HEK293 (cell line): Measurements from ENCODE around the gene MCAT.

Experiments
- GLIS2 ChIP-seq: fragments of 450-650 bp; formaldehyde crosslinking; IDR thresholded peaks from 2 replicates; pipeline ENCODE4 v1.5.1; 2016; ENCODE audit warnings: missing biosample characterization, missing genetic modification characterization
- MEIS1 ChIP-seq: sonication (generic); formaldehyde crosslinking; IDR thresholded peaks from 2 replicates; pipeline ENCODE4 v1.8.1; 2022; ENCODE audit warnings: missing genetic modification reagents, mild to moderate bottlenecking, borderline replicate concordance
- PRDM1 ChIP-seq: fragments of 450-650 bp; formaldehyde crosslinking; IDR thresholded peaks from 2 replicates; pipeline ENCODE4; 2016; ENCODE audit warnings: missing biosample characterization, missing genetic modification characterization
- ZBTB21 ChIP-seq: fragments of 450-650 bp; formaldehyde crosslinking; IDR thresholded peaks from 2 replicates; pipeline ENCODE4 v1.5.1; 2017; ENCODE audit warnings: missing biosample characterization, missing genetic modification characterization
- ZEB2 ChIP-seq: fragments of 450-650 bp; formaldehyde crosslinking; IDR thresholded peaks from 2 replicates; pipeline ENCODE4 v1.5.1; 2016; ENCODE audit warnings: missing biosample characterization, missing genetic modification characterization
- ZFHX2 ChIP-seq: fragments of 450-650 bp; formaldehyde crosslinking; conservative IDR thresholded peaks from 2 replicates; pipeline ENCODE4 v1.5.1; 2016; ENCODE audit warnings: missing biosample characterization, missing genetic modification characterization
- ZFP3 ChIP-seq: fragments of 450-650 bp; formaldehyde crosslinking; IDR thresholded peaks from 2 replicates; pipeline ENCODE4 v1.5.1; 2016; ENCODE audit warnings: low read depth, missing biosample characterization, missing genetic modification characterization
- ZNF174 ChIP-seq: fragments of 450-650 bp; formaldehyde crosslinking; IDR thresholded peaks from 2 replicates; pipeline ENCODE4 v1.5.0; 2017; ENCODE audit warnings: missing biosample characterization, mild to moderate bottlenecking, missing genetic modification characterization
- ZNF239 ChIP-seq: fragments of 450-650 bp; formaldehyde crosslinking; IDR thresholded peaks from 2 replicates; pipeline ENCODE4 v1.5.1; 2016; ENCODE audit warnings: missing biosample characterization, missing genetic modification characterization
- ZNF341 ChIP-seq: fragments of 450-650 bp; formaldehyde crosslinking; IDR thresholded peaks from 2 replicates; pipeline ENCODE4; 2016; ENCODE audit warnings: low read depth, missing biosample characterization, missing genetic modification characterization
- ZNF366 ChIP-seq: fragments of 450-650 bp; formaldehyde crosslinking; conservative IDR thresholded peaks from 2 replicates; pipeline ENCODE4 v1.5.1; 2016; ENCODE audit warnings: missing biosample characterization, missing genetic modification characterization
- ZNF37A ChIP-seq: fragments of 450-650 bp; IDR thresholded peaks from 2 replicates; pipeline ENCODE4 v1.5.1; 2018; ENCODE audit warnings: missing biosample characterization, missing genetic modification characterization
- ZNF423 ChIP-seq: fragments of 450-650 bp; formaldehyde crosslinking; IDR thresholded peaks from 2 replicates; pipeline ENCODE4 v1.5.1; 2016; ENCODE audit warnings: missing biosample characterization, missing genetic modification characterization
- ZNF549 ChIP-seq: fragments of 450-650 bp; IDR thresholded peaks from 2 replicates; pipeline ENCODE4 v1.5.1; 2018; ENCODE audit warnings: missing biosample characterization, missing genetic modification characterization, mild to moderate bottlenecking, inconsistent platforms, moderate library complexity
- ZNF843 ChIP-seq: fragments of 450-650 bp; formaldehyde crosslinking; IDR thresholded peaks from 2 replicates; pipeline ENCODE4 v1.5.1; 2016; ENCODE audit warnings: missing biosample characterization, missing genetic modification characterization
- TF ChIP-seq, protein P1 (sequence below): fragments of 450-650 bp; formaldehyde crosslinking; conservative IDR thresholded peaks from 2 replicates; pipeline ENCODE4 v1.5.1; 2016; ENCODE audit warnings: low read depth, missing biosample characterization, missing genetic modification characterization
- TF ChIP-seq, protein P2 (sequence below): fragments of 450-650 bp; formaldehyde crosslinking; IDR thresholded peaks from 2 replicates; pipeline ENCODE4 v1.5.1; 2016; ENCODE audit warnings: missing biosample characterization, missing genetic modification characterization, low read depth
- TF ChIP-seq, protein P3 (sequence below): fragments of 450-650 bp; formaldehyde crosslinking; IDR thresholded peaks from 2 replicates; pipeline ENCODE4 v1.5.1; 2016; ENCODE audit warnings: missing biosample characterization, missing genetic modification characterization, borderline replicate concordance
- TF ChIP-seq, protein P4 (sequence below): fragments of 450-650 bp; formaldehyde crosslinking; IDR thresholded peaks from 2 replicates; pipeline ENCODE4 v1.5.1; 2017; ENCODE audit warnings: missing biosample characterization, missing genetic modification characterization
- TF ChIP-seq, protein P5 (sequence below): fragments of 450-650 bp; formaldehyde crosslinking; IDR thresholded peaks from 2 replicates; pipeline ENCODE4 v1.5.1; 2017; ENCODE audit warnings: missing biosample characterization, missing genetic modification characterization
- TF ChIP-seq, protein P6 (sequence below): fragments of 450-650 bp; formaldehyde crosslinking; IDR thresholded peaks from 2 replicates; pipeline ENCODE4 v1.5.0; 2017; ENCODE audit warnings: missing biosample characterization, missing genetic modification characterization, borderline replicate concordance

The MCAT gene

DNA sequence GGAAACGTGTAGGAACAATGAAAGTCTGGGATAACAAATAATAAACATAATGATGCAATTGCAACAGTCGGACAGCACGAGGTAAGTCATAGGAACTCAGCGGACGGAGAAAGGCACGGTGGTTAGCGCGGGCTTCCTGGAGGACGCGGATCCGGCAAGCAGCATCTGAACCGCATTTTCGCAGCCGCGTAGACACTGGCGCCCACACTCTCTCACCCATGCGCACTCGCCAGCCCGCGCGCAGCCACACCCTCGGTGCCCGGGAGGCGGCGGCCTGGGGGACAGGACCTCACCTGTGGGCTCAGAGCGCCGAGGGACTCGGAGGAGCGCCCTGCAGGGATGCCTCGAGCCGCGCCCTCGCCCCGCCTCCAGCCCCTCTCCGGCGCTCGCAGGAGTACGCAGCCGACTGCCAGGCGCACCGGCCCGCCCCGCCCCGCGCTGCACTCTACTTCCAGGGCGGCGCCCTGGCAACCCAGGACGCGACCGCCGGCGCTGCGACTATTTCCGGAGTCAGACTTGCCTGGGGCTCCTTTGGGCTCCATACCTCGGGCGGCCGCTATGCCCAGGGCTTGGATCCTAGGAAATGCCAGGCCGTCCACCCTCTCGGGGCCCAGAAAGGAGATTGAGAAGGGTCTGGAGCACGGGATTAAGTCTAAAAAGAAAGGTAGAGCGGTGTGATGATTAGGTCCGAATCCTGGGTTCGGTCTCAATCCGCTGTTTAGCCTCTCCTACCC lies 54.0 kb downstream of the MCAT start, which contains the start of gene TTLL1 (continued):
- TF ChIP-seq, protein P1, sequence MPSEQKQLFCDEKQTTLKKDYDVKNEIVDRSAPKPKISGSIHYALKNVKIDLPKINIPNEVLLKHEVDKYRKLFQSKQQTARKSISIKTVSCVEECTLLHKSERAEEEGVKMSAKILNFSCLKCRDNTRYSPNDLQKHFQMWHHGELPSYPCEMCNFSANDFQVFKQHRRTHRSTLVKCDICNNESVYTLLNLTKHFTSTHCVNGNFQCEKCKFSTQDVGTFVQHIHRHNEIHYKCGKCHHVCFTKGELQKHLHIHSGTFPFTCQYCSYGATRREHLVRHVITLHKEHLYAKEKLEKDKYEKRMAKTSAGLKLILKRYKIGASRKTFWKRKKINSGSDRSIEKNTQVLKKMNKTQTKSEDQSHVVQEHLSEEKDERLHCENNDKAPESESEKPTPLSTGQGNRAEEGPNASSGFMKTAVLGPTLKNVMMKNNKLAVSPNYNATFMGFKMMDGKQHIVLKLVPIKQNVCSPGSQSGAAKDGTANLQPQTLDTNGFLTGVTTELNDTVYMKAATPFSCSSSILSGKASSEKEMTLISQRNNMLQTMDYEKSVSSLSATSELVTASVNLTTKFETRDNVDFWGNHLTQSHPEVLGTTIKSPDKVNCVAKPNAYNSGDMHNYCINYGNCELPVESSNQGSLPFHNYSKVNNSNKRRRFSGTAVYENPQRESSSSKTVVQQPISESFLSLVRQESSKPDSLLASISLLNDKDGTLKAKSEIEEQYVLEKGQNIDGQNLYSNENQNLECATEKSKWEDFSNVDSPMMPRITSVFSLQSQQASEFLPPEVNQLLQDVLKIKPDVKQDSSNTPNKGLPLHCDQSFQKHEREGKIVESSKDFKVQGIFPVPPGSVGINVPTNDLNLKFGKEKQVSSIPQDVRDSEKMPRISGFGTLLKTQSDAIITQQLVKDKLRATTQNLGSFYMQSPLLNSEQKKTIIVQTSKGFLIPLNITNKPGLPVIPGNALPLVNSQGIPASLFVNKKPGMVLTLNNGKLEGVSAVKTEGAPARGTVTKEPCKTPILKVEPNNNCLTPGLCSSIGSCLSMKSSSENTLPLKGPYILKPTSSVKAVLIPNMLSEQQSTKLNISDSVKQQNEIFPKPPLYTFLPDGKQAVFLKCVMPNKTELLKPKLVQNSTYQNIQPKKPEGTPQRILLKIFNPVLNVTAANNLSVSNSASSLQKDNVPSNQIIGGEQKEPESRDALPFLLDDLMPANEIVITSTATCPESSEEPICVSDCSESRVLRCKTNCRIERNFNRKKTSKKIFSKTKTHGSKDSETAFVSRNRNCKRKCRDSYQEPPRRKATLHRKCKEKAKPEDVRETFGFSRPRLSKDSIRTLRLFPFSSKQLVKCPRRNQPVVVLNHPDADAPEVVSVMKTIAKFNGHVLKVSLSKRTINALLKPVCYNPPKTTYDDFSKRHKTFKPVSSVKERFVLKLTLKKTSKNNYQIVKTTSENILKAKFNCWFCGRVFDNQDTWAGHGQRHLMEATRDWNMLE (tag by site-specific recombination) = peak; percentile 97
- TF ChIP-seq, protein P2, sequence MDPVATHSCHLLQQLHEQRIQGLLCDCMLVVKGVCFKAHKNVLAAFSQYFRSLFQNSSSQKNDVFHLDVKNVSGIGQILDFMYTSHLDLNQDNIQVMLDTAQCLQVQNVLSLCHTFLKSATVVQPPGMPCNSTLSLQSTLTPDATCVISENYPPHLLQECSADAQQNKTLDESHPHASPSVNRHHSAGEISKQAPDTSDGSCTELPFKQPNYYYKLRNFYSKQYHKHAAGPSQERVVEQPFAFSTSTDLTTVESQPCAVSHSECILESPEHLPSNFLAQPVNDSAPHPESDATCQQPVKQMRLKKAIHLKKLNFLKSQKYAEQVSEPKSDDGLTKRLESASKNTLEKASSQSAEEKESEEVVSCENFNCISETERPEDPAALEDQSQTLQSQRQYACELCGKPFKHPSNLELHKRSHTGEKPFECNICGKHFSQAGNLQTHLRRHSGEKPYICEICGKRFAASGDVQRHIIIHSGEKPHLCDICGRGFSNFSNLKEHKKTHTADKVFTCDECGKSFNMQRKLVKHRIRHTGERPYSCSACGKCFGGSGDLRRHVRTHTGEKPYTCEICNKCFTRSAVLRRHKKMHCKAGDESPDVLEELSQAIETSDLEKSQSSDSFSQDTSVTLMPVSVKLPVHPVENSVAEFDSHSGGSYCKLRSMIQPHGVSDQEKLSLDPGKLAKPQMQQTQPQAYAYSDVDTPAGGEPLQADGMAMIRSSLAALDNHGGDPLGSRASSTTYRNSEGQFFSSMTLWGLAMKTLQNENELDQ (tag by site-specific recombination) = no peak
- TF ChIP-seq ZEB2 (tag by site-specific recombination) (peak; percentile 75; the same call in 1 of the 2 replicates), ZNF843 (no peak), ZNF37A (tag by site-specific recombination) (no peak), ZBTB21 (tag by site-specific recombination) (no peak), ZFP3 (tag by site-specific recombination) (no peak), PRDM1 (tag by site-specific recombination) (peak; percentile 62; the same call in 1 of the 2 replicates), ZNF366 (tag by site-specific recombination) (no peak), ZNF549 (tag by site-specific recombination) (no peak), GLIS2 (tag by site-specific recombination) (peak; percentile 97), ZFHX2 (peak; percentile 84), ZNF239 (tag by site-specific recombination) (no peak), ZNF174 (tag by site-specific recombination) (no peak), MEIS1 (CRISPR knock-in tag) (no peak), ZNF423 (peak; percentile 62), ZNF341 (tag by site-specific recombination) (no peak)
- TF ChIP-seq, protein P3, sequence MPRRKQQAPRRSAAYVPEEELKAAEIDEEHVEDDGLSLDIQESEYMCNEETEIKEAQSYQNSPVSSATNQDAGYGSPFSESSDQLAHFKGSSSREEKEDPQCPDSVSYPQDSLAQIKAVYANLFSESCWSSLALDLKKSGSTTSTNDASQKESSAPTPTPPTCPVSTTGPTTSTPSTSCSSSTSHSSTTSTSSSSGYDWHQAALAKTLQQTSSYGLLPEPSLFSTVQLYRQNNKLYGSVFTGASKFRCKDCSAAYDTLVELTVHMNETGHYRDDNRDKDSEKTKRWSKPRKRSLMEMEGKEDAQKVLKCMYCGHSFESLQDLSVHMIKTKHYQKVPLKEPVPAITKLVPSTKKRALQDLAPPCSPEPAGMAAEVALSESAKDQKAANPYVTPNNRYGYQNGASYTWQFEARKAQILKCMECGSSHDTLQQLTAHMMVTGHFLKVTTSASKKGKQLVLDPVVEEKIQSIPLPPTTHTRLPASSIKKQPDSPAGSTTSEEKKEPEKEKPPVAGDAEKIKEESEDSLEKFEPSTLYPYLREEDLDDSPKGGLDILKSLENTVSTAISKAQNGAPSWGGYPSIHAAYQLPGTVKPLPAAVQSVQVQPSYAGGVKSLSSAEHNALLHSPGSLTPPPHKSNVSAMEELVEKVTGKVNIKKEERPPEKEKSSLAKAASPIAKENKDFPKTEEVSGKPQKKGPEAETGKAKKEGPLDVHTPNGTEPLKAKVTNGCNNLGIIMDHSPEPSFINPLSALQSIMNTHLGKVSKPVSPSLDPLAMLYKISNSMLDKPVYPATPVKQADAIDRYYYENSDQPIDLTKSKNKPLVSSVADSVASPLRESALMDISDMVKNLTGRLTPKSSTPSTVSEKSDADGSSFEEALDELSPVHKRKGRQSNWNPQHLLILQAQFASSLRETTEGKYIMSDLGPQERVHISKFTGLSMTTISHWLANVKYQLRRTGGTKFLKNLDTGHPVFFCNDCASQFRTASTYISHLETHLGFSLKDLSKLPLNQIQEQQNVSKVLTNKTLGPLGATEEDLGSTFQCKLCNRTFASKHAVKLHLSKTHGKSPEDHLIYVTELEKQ (tag by site-specific recombination) = no peak
- TF ChIP-seq, protein P4, sequence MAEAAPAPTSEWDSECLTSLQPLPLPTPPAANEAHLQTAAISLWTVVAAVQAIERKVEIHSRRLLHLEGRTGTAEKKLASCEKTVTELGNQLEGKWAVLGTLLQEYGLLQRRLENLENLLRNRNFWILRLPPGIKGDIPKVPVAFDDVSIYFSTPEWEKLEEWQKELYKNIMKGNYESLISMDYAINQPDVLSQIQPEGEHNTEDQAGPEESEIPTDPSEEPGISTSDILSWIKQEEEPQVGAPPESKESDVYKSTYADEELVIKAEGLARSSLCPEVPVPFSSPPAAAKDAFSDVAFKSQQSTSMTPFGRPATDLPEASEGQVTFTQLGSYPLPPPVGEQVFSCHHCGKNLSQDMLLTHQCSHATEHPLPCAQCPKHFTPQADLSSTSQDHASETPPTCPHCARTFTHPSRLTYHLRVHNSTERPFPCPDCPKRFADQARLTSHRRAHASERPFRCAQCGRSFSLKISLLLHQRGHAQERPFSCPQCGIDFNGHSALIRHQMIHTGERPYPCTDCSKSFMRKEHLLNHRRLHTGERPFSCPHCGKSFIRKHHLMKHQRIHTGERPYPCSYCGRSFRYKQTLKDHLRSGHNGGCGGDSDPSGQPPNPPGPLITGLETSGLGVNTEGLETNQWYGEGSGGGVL (tag by site-specific recombination) = no peak
- TF ChIP-seq, protein P5, sequence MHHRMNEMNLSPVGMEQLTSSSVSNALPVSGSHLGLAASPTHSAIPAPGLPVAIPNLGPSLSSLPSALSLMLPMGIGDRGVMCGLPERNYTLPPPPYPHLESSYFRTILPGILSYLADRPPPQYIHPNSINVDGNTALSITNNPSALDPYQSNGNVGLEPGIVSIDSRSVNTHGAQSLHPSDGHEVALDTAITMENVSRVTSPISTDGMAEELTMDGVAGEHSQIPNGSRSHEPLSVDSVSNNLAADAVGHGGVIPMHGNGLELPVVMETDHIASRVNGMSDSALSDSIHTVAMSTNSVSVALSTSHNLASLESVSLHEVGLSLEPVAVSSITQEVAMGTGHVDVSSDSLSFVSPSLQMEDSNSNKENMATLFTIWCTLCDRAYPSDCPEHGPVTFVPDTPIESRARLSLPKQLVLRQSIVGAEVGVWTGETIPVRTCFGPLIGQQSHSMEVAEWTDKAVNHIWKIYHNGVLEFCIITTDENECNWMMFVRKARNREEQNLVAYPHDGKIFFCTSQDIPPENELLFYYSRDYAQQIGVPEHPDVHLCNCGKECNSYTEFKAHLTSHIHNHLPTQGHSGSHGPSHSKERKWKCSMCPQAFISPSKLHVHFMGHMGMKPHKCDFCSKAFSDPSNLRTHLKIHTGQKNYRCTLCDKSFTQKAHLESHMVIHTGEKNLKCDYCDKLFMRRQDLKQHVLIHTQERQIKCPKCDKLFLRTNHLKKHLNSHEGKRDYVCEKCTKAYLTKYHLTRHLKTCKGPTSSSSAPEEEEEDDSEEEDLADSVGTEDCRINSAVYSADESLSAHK = 0 out of 2 replicates have a peak, but pooled peaks have one; percentile 15
- TF ChIP-seq, protein P6, sequence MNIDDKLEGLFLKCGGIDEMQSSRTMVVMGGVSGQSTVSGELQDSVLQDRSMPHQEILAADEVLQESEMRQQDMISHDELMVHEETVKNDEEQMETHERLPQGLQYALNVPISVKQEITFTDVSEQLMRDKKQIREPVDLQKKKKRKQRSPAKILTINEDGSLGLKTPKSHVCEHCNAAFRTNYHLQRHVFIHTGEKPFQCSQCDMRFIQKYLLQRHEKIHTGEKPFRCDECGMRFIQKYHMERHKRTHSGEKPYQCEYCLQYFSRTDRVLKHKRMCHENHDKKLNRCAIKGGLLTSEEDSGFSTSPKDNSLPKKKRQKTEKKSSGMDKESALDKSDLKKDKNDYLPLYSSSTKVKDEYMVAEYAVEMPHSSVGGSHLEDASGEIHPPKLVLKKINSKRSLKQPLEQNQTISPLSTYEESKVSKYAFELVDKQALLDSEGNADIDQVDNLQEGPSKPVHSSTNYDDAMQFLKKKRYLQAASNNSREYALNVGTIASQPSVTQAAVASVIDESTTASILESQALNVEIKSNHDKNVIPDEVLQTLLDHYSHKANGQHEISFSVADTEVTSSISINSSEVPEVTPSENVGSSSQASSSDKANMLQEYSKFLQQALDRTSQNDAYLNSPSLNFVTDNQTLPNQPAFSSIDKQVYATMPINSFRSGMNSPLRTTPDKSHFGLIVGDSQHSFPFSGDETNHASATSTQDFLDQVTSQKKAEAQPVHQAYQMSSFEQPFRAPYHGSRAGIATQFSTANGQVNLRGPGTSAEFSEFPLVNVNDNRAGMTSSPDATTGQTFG (tag by site-specific recombination) = no peak
